GM12875 (cell line): ENCODE measurements around the gene KASH5.

Experiments used
- H3K4me3 ChIP-seq: one replicate; pipeline ENCODE4 v1.5.1; 2011; ENCODE audit warnings: low read depth, low read length, control low read depth
- TF ChIP-seq, protein P1 (sequence below): IDR thresholded peaks from 2 replicates; pipeline ENCODE4 v1.5.1; 2011; ENCODE audit warnings: low read depth, mild to moderate bottlenecking, control low read depth, inconsistent platforms, low read length, moderate library complexity, borderline replicate concordance; ENCODE audit not compliant: insufficient read depth

KASH5 gene

DNA sequence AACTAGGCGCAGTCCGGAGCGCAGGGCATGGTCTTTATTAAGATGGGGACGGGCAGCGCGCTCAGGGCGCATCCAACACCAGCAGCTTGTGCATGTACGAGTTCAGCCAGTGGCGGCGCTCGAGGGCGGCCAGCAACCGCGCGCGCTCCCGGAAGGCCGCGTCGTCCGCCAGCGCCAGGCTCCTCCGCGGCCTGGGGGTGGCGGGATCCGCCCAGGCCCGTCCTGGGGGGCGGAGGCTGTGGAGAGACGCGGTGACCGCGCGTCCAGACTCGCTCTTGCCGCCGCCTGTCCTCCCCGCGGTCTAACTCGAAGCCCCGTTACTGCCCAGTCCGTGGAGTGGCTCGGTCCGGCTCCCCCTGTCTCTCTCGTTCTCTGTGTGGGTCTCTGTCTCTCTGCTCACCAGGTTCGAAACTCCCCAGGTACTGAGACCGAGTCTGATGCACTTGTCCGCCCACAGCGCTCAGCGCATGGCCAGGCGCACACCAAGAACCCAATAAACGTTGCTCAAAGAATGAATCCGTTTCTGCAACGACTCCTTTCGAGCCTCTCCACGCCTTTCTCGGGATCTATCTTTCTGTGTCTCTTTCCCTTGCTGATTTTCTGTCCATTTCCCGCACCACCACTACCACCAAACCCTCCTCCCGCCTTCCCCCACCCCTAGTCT lies 34.5 kb downstream of the KASH5 start:
- H3K4me3 ChIP-seq: no peak overlapping the region
- TF ChIP-seq, protein P1, sequence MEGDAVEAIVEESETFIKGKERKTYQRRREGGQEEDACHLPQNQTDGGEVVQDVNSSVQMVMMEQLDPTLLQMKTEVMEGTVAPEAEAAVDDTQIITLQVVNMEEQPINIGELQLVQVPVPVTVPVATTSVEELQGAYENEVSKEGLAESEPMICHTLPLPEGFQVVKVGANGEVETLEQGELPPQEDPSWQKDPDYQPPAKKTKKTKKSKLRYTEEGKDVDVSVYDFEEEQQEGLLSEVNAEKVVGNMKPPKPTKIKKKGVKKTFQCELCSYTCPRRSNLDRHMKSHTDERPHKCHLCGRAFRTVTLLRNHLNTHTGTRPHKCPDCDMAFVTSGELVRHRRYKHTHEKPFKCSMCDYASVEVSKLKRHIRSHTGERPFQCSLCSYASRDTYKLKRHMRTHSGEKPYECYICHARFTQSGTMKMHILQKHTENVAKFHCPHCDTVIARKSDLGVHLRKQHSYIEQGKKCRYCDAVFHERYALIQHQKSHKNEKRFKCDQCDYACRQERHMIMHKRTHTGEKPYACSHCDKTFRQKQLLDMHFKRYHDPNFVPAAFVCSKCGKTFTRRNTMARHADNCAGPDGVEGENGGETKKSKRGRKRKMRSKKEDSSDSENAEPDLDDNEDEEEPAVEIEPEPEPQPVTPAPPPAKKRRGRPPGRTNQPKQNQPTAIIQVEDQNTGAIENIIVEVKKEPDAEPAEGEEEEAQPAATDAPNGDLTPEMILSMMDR: peak; percentile 66

DNA sequence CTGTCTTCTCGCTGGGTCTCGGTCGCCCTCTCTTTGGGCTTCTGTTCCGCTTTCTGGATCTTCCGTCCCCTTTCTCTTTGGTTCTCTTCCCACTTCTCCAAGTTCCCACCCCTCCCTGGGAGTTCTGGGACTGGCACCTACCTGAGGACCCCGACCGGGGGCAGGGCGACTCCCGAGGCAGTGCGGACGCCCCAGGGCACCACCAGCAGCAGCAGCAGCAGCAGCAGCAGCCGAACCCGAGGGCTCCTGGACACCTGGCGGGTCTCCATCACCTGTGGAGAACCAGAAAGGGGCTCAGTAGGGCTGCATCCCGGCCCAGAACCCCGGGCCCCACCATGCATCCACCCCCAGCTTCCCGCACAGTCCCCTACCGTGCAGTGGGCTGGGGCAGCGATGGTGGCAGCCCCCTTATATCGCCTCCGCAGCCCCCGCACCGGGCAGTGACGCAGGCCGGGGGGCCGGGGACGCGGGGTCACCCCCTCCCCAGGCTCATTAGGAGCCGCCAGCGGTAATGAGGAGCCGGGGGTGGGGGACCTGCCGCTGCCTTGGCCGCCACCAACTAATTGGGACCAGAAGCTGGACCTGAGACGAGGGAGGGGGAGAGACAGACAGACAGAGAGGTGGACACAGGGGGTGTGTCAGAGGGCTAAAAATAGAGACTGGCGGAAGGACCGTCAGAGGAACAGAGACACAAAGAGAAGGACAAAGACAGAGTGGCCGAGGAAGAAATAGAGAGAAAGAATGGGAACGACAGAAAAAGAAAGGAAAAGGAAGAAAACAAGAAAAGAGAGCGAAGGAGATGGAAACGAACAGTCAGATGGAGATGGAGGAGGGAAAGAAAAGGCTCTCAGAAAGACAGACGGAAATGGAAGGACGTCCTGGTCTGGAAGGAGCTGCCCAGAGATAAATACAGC lies 35.3 kb downstream of the KASH5 start, which contains the start of gene PTH2:
TSS of gene PTH2 (minus strand) at position 371 of the 914 bp plus-strand sequence. CDS start at position 269, 102 bp downstream.
- TF ChIP-seq, protein P1: no peak
- H3K4me3 ChIP-seq: no peak within 1 kb of the TSS

DNA sequence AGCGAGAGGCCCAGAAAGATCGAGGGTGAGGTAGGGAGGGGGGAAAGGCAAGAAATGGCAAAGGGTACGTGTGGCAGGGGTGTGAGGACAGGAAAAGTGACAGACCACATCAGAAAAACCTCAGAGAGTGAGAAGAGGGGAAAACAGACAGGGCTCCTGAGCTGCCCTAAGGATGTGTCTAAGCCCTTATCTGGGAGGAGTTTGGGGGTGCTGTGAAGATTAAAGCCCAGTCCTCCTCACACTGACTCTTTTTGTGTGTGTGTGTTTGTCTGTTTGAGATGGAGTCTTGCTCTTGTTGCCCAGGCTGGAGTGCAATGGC lies 35.9 kb downstream of the KASH5 start:
- TF ChIP-seq, protein P1: no peak
- H3K4me3 ChIP-seq: no peak overlapping the region

DNA sequence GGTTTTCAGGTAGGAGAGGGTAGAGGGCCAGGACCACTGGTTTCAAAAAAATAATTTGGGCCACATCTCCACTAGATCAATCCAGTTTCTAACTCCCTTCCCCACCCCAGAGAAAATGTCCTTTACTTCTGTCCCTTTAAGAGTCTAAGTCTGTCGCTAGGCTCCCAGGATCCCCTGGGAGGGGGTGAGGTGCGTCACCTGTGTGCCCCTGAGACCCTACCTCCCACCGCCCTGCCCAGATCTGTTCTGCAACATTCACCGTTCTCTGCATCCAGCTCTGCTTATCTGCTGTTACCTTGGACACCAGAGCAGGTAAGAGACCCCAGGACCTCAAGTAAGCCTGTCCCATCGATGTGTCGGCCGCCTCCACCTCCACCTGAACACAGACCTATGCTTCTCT lies 37.1 kb downstream of the KASH5 start, which contains the start of gene GFY:
TSS of gene GFY (plus strand) at position 211 of the 400 bp plus-strand sequence. CDS start 1,043 bp downstream, outside the sequence.
- TF ChIP-seq, protein P1: no peak
- H3K4me3 ChIP-seq: no peak within 1 kb of the TSS

DNA sequence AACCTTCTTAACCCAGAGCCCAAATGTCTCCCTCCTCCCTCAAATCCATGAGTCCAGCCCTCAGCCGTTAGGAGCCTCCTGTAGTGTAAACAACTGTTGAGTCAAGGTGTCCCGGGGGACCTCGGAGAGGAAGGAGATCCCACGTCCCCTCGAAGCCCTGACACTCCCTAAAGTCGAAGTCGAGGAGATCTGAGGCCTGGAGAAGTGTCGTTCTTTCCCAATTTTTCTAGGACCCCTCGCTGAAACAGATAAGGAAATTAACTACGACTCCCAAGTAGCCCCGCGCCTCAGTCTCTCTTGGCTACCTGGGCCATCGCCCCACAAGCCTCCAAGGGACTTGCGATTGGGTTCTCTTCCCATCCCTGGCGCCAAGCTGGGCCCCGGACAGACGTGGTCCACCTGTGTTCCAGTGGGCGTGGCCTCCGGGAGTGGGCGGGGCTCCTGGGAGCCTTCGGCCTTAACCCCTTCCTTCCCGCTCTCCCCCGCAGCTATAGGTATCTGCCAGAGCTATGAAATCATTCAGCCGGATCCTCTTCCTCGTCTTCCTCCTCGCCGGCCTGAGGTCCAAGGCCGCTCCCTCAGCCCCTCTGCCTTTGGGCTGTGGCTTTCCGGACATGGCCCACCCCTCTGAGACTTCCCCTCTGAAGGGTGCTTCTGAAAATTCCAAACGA lies 38.0 kb downstream of the KASH5 start:
- TF ChIP-seq, protein P1: no peak
- H3K4me3 ChIP-seq: no peak overlapping the region

DNA sequence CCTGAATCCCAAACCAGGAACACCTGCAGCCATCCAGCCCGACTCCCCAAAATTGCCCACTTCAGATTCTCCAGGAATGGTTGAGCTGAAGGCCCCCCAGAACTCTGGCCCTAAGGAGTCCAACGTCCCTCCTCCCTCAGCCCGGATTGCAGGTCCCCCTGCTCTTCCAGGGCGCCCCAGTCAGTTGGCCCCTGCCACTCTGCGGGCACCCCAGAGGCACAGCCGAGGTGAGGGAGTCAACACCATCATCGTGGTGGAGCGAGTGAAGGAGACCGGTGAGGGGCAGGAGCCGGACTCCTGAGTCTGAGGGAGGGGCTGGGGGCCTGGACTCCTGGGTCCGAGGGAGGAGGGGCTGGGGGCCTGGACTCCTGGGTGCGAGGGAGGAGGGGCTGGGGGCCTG lies 39.3 kb downstream of the KASH5 start:
- TF ChIP-seq, protein P1: no peak
- no peak overlapping the region for H3K4me3 ChIP-seq
